ENCODE measurements around the gene ZNF574. TPM values are rescaled to one million over a fixed set of nuclear protein-coding genes. Genes with fewer than 3 reads are reported as not detected.

Gene ZNF574
- total RNA-seq, 2 donors from 2014 or later = 24.4 to 44.1 TPM

GRCh38 chr19:42125536-42125935, 49.6 kb downstream of the ZNF574 start:
- no peak overlapping the region for H3K27ac ChIP-seq
- no peak for DNase-seq (ENCODE audit: low spot score)
- intact Hi-C loops (cut with DNase I) = no loop called here
- 45% methylated on average over 6 of the region's 6 CpGs for WGBS
- TF ChIP-seq POLR2AphosphoS5 (IDR thresholded peaks at IDR 0.05) = no peak
- H3K27me3 ChIP-seq (replicated peaks; ENCODE audit: insufficient read depth) = no peaks in the 10 kb centered on the region
- no peaks in the 10 kb centered on the region for H3K4me1 ChIP-seq (replicated peaks)
- H3K4me3 ChIP-seq = no peak overlapping the region
- H3K36me3 ChIP-seq = no peaks in the 10 kb centered on the region
- H3K9me3 ChIP-seq = no peaks in the 10 kb centered on the region

- intact Hi-C loops (cut with DNase I) = no loop called here
- TF ChIP-seq, protein P1, sequence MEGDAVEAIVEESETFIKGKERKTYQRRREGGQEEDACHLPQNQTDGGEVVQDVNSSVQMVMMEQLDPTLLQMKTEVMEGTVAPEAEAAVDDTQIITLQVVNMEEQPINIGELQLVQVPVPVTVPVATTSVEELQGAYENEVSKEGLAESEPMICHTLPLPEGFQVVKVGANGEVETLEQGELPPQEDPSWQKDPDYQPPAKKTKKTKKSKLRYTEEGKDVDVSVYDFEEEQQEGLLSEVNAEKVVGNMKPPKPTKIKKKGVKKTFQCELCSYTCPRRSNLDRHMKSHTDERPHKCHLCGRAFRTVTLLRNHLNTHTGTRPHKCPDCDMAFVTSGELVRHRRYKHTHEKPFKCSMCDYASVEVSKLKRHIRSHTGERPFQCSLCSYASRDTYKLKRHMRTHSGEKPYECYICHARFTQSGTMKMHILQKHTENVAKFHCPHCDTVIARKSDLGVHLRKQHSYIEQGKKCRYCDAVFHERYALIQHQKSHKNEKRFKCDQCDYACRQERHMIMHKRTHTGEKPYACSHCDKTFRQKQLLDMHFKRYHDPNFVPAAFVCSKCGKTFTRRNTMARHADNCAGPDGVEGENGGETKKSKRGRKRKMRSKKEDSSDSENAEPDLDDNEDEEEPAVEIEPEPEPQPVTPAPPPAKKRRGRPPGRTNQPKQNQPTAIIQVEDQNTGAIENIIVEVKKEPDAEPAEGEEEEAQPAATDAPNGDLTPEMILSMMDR (IDR thresholded peaks at IDR 0.05) = no peak
- TF ChIP-seq POLR2AphosphoS5 (IDR thresholded peaks at IDR 0.05) (no peak), POLR2A (IDR thresholded peaks at IDR 0.05) (no peak)
These were observed 50.6 kb downstream of the ZNF574 start for GRCh38 chr19:42126574-42126973.

DNA sequence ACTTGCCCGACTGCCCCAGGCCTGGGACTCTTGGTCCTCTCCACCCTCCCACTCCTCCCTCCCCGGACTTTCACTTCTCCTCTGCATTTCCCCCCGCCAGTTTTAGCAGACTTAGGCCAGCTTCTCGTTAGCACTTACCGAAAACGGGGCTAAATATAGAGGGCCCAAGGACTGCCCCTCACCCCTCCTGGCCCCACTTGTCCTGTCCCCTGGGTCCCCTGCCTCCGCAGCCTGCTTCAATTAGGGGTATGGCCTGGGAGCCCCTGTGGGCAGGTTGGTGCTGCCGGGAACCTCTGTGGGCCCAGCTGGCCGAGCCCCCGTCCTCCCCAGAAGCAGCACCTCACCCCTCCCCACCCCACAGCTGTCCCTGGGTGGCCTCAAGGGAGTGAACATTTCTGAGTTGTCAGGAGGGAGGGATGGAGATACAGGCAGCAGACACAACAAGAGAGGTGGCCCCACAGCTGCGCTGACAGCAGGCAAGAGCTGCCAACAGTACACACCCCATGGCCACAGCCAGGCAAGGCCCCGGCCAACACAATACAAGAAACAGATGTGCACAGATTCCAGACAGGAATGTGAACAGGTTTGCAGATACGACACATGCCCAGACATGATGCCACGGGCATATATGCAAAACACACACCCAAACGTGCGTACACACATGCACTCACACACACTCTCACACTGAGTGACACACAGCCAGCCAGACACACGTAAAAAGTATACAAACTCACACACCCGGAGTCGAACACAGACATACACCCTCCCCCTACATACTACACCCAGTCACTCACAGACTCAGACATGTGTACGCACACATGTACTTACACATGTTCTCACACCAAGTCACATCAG, 53.7 kb downstream of the ZNF574 start:
- no peaks in the 10 kb centered on the region for H3K36me3 ChIP-seq
- no peaks in the 10 kb centered on the region for H3K27me3 ChIP-seq (replicated peaks; ENCODE audit: insufficient read depth)
- TF ChIP-seq, protein P1 (IDR thresholded peaks at IDR 0.05) = no peak
- no peak for TF ChIP-seq POLR2A (IDR thresholded peaks at IDR 0.05)
- no peak for TF ChIP-seq POLR2AphosphoS5 (IDR thresholded peaks at IDR 0.05)
- WGBS = 42% methylated on average over 20 of the region's 20 CpGs
- intact Hi-C loops (cut with DNase I) = no loop called here
- peak; percentile 24 for DNase-seq (ENCODE audit: low spot score)
- no peak overlapping the region for H3K4me3 ChIP-seq
- no peaks in the 10 kb centered on the region for H3K4me1 ChIP-seq (replicated peaks)
- no peaks in the 10 kb centered on the region for H3K9me3 ChIP-seq
- no peak overlapping the region for H3K27ac ChIP-seq

More at GRCh38 chr19:42126574-42126973, 50.6 kb downstream of the ZNF574 start:
- Histone ChIP-seq H3K36me3 (no peaks in the 10 kb centered on the region), H3K9me3 (no peaks in the 10 kb centered on the region), H3K27me3 (replicated peaks; ENCODE audit: insufficient read depth) (no peaks in the 10 kb centered on the region), H3K4me1 (replicated peaks) (no peaks in the 10 kb centered on the region), H3K4me3 (no peak overlapping the region), H3K27ac (no peak overlapping the region)
- 80% methylated on average over 5 of the region's 5 CpGs for WGBS
- DNase-seq (ENCODE audit: low spot score) = no peak

DNA sequence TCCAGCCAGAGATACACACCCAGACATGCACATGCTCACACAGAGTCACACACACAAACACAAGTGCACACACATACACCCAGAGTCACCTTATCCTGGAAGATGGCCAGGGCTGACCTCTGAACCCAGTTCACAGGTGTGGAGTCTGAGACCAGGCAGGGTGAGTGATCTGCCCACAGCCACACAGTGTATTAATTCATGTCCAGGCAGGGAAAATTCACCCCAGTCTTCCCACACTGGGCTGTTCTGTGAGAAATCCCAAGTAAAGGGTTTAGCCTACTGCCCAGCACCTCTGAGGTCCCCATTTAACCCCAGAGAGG, 54.2 kb downstream of the ZNF574 start:
- intact Hi-C loops (cut with DNase I) = no loop called here
- Histone ChIP-seq H3K27ac (no peak overlapping the region), H3K4me3 (no peak overlapping the region), H3K27me3 (replicated peaks; ENCODE audit: insufficient read depth) (no peaks in the 10 kb centered on the region), H3K36me3 (no peaks in the 10 kb centered on the region), H3K4me1 (replicated peaks) (no peaks in the 10 kb centered on the region), H3K9me3 (no peaks in the 10 kb centered on the region)
- TF ChIP-seq POLR2A (IDR thresholded peaks at IDR 0.05) (no peak), POLR2AphosphoS5 (IDR thresholded peaks at IDR 0.05) (no peak)
- TF ChIP-seq, protein P1 (IDR thresholded peaks at IDR 0.05) = no peak
- no peak for DNase-seq (ENCODE audit: low spot score)

Other genes with a start within 250 kb of the ZNF574 start
- 1 to 10 TPM in 1 of 2 donors, not detected in 1; 6.6 TPM for gene LYPD4, start 231.5 kb upstream of the ZNF574 start, total RNA-seq
- gene DMRTC2, start 231.1 kb upstream of the ZNF574 start, total RNA-seq = 1 to 10 TPM in 1 of 2 donors, not detected in 1; 9.6 TPM
- 1,000 to 10,000 TPM; 1,179 to 1,248 TPM for gene RPS19, start 215.9 kb upstream of the ZNF574 start, total RNA-seq
- under 1 TPM in 1 of 2 donors, not detected in 1; 0.59 TPM for gene CD79A, start 198.9 kb upstream of the ZNF574 start, total RNA-seq
- 10 to 100 TPM; 57.1 to 65.6 TPM for gene ARHGEF1, start 193.0 kb upstream of the ZNF574 start, total RNA-seq
- gene ERFL, start 147.7 kb upstream of the ZNF574 start, total RNA-seq = 1 to 10 TPM in 1 of 2 donors, under 1 TPM in 1; 0.36 to 1.9 TPM
- 100 to 1,000 TPM; 153 to 168 TPM for gene RABAC1, start 116.8 kb upstream of the ZNF574 start, total RNA-seq
- gene ATP1A3, start 81.9 kb upstream of the ZNF574 start, total RNA-seq = 1 to 10 TPM in 1 of 2 donors, under 1 TPM in 1; 0.27 to 3.7 TPM
- 10 to 100 TPM in 1 of 2 donors, 1 to 10 TPM in 1; 1.3 to 25.2 TPM for gene GRIK5, start 6.0 kb upstream of the ZNF574 start, total RNA-seq
- gene POU2F2, start 56.3 kb downstream of the ZNF574 start, total RNA-seq = 10 to 100 TPM in 1 of 2 donors, 1 to 10 TPM in 1; 3.4 to 17.4 TPM
- 10 to 100 TPM; 70.3 to 98.1 TPM for gene DEDD2, start 141.5 kb downstream of the ZNF574 start, total RNA-seq
- gene ZNF526, start 144.1 kb downstream of the ZNF574 start, total RNA-seq = 10 to 100 TPM in 1 of 2 donors, 1 to 10 TPM in 1; 8.2 to 14.1 TPM
- gene GSK3A, start 166.4 kb downstream of the ZNF574 start, total RNA-seq = 10 to 100 TPM; 37.1 to 61.6 TPM
- 100 to 1,000 TPM in 1 of 2 donors, 10 to 100 TPM in 1; 33.9 to 121 TPM for gene ERF, start 179.0 kb downstream of the ZNF574 start, total RNA-seq
- 100 to 1,000 TPM in 1 of 2 donors, 10 to 100 TPM in 1; 64.6 to 145 TPM for gene CIC, start 193.1 kb downstream of the ZNF574 start, total RNA-seq
- gene PRR19, start 226.0 kb downstream of the ZNF574 start, total RNA-seq = 1 to 10 TPM in 1 of 2 donors, under 1 TPM in 1; 0.32 to 8.4 TPM
- 10 to 100 TPM; 36.6 to 48.5 TPM for gene PAFAH1B3, start 226.5 kb downstream of the ZNF574 start, total RNA-seq
- gene TMEM145, start 237.1 kb downstream of the ZNF574 start, total RNA-seq = under 1 TPM in 1 of 2 donors, not detected in 1; 0.85 TPM
- gene MEGF8, start 249.5 kb downstream of the ZNF574 start, total RNA-seq = 10 to 100 TPM; 22.8 to 30.7 TPM

All from prostate gland (tissue), 2 donors.